ENCODE measurements around the gene MAJIN.

GRCh38 chr11:64918017-64918416, 53.9 kb downstream of the MAJIN start:
- TF ChIP-seq, protein P1, sequence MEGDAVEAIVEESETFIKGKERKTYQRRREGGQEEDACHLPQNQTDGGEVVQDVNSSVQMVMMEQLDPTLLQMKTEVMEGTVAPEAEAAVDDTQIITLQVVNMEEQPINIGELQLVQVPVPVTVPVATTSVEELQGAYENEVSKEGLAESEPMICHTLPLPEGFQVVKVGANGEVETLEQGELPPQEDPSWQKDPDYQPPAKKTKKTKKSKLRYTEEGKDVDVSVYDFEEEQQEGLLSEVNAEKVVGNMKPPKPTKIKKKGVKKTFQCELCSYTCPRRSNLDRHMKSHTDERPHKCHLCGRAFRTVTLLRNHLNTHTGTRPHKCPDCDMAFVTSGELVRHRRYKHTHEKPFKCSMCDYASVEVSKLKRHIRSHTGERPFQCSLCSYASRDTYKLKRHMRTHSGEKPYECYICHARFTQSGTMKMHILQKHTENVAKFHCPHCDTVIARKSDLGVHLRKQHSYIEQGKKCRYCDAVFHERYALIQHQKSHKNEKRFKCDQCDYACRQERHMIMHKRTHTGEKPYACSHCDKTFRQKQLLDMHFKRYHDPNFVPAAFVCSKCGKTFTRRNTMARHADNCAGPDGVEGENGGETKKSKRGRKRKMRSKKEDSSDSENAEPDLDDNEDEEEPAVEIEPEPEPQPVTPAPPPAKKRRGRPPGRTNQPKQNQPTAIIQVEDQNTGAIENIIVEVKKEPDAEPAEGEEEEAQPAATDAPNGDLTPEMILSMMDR (IDR thresholded peaks at IDR 0.05), result peak in 5 of 12 donors; percentile 20 to 34 (median 22)
- TF ChIP-seq POLR2A (IDR thresholded peaks at IDR 0.05), result no peak

All from heart left ventricle (tissue), 13 donors.